BLaER1 (cell line): ENCODE results near the gene PLPPR5.

Experiments used
- H3K27ac ChIP-seq: shearing (Covaris generic); formaldehyde crosslinking; 2 replicates; pipeline ENCODE4 v1.8.1; 2022
- H3K27me3 ChIP-seq: shearing (Covaris generic); formaldehyde crosslinking; 2 replicates; pipeline ENCODE4 v1.8.1; 2022
- H3K36me3 ChIP-seq: shearing (Covaris generic); formaldehyde crosslinking; 2 replicates; pipeline ENCODE4 v1.8.1; 2022
- H3K4me1 ChIP-seq: shearing (Covaris generic); formaldehyde crosslinking; 2 replicates; pipeline ENCODE4 v1.8.1; 2022
- H3K4me2 ChIP-seq: shearing (Covaris generic); formaldehyde crosslinking; 2 replicates; pipeline ENCODE4 v1.8.1; 2022
- H3K4me3 ChIP-seq: shearing (Covaris generic); formaldehyde crosslinking; 2 replicates; pipeline ENCODE4 v1.8.1; 2022
- H3K9ac ChIP-seq: shearing (Covaris generic); formaldehyde crosslinking; 2 replicates; pipeline ENCODE4 v1.8.1; 2022
- H3K9me3 ChIP-seq: shearing (Covaris generic); formaldehyde crosslinking; 2 replicates; pipeline ENCODE4 v1.8.1; 2022
- H4K20me1 ChIP-seq: shearing (Covaris generic); formaldehyde crosslinking; 2 replicates; pipeline ENCODE4 v1.8.1; 2022
- Cebpa-rat ChIP-seq: shearing (Covaris generic); IDR thresholded peaks from 2 replicates; pipeline ENCODE4 v1.8.1; 2022

PLPPR5 gene

DNA sequence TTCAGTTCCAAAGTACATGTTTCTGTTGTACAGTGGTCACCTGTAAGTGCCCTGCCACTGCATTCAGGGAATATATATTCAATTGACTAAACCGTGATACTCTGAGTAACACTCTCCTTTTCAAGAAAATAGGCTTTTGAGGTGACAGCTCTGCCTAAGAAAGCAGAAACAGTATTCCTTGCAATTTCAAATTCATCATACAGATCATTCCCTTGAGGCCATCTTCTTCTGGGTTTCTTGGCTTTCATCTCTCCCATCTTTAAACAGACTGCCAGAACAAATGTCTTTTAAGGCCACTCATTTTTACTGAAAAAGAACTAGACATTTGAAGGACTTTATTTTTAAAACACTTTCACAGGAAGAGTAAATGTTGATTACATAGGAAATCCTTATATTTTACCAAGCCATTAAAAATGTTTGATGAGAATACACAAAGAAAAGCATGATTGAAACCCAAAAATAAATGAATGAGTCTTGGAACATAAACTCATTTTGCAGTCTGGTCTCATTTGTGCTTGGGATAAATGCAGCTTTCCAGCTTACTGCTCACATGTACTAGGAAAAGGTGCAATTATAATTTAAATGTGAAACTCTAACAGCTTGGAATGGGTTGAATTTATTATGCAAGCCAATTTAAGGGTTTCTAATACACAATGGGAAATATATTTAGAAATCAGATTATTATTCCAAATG is 34.7 kb downstream of the PLPPR5 start:
- H3K36me3 ChIP-seq = no peaks in the 10 kb centered on the region
- peaks cover 6% of the 10 kb centered on the region; the same call in 1 of the 2 replicates for H3K4me1 ChIP-seq
- no peak overlapping the region for H3K27ac ChIP-seq
- H4K20me1 ChIP-seq = no peaks in the 10 kb centered on the region
- H3K4me2 ChIP-seq = no peak overlapping the region
- no peaks in the 10 kb centered on the region for H3K9me3 ChIP-seq
- H3K27me3 ChIP-seq = no peaks in the 10 kb centered on the region
- TF ChIP-seq Cebpa-rat = no peak
- no peak overlapping the region for H3K9ac ChIP-seq
- no peak overlapping the region for H3K4me3 ChIP-seq

DNA sequence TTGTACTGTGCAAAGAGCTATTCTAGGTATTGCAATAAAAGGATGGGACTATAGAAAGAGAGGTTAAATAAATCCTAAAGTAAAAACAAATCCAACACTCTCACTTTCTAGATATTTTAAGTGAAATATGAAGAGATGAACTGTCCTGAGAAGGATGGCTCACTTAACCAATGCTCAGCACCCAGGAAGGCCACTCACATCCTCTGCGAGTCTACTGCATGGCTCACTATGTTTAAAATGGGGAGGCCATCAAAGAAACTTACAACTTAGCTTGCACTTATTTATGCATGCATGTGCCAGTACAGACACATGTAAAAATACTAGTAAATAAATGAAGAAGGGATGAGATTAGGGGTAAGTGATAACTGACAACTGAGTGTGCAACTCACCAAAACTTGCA is 37.5 kb downstream of the PLPPR5 start:
- H3K27ac ChIP-seq = no peak overlapping the region

DNA sequence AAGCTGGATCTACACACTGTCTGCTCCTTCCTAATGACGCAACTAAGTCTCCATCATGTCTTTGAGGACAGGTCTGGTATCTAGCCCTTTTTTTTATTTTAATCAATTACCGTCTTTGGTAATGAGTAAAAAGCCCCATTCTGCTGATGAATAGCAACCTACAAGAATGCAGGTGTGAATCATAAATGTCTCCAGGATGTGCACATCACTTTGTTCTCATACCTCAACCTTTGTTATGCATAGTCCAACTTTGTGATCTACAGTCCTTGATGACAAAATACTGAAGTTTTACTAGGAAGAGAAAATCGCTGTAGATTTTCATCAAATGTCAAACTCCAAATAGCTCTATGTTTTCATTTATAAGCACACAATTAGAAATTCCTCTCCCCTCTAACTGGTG is 39.3 kb downstream of the PLPPR5 start:
- peaks cover 6% of the 10 kb centered on the region; the same call in 1 of the 2 replicates for H3K4me1 ChIP-seq
- no peak overlapping the region for H3K4me3 ChIP-seq
- no peaks in the 10 kb centered on the region for H3K36me3 ChIP-seq
- H3K4me2 ChIP-seq = no peak overlapping the region
- no peaks in the 10 kb centered on the region for H4K20me1 ChIP-seq
- H3K27me3 ChIP-seq = no peaks in the 10 kb centered on the region
- H3K27ac ChIP-seq = no peak overlapping the region
- TF ChIP-seq Cebpa-rat = no peak
- H3K9ac ChIP-seq = no peak overlapping the region
- H3K9me3 ChIP-seq = no peaks in the 10 kb centered on the region

More for the DNA sequence above, 37.5 kb downstream of the PLPPR5 start:
- Histone ChIP-seq H4K20me1 (no peaks in the 10 kb centered on the region), H3K27me3 (no peaks in the 10 kb centered on the region), H3K36me3 (no peaks in the 10 kb centered on the region), H3K4me2 (no peak overlapping the region), H3K9me3 (no peaks in the 10 kb centered on the region), H3K9ac (no peak overlapping the region), H3K4me1 (peaks cover 6% of the 10 kb centered on the region; the same call in 1 of the 2 replicates), H3K4me3 (no peak overlapping the region)
- no peak for TF ChIP-seq Cebpa-rat

DNA sequence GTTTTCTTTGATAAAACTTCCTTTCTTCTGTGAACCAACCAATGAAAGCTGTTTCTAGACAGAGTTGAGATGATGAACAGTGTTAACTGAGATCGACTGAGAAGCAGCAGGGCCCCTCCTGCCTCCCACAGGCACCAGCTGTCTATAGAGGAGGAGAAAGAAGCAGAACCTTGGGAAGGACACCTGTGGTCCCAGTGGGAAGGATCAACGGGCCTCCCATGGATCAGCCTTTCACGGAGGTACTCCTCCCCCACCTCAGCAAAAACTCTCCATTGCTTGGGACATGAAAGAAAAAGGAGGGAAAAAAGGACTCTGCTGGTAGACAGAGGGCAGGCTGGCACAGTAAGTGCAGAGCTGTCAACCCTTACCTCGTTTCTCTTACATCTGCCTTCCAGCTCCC is 40.5 kb downstream of the PLPPR5 start:
- no peak overlapping the region for H3K4me3 ChIP-seq
- H3K4me1 ChIP-seq = no peaks in the 10 kb centered on the region
- H3K36me3 ChIP-seq = no peaks in the 10 kb centered on the region
- no peak for TF ChIP-seq Cebpa-rat
- H4K20me1 ChIP-seq = no peaks in the 10 kb centered on the region
- H3K9ac ChIP-seq = no peak overlapping the region
- H3K9me3 ChIP-seq = no peaks in the 10 kb centered on the region
- no peaks in the 10 kb centered on the region for H3K27me3 ChIP-seq
- no peak overlapping the region for H3K4me2 ChIP-seq
- no peak overlapping the region for H3K27ac ChIP-seq

DNA sequence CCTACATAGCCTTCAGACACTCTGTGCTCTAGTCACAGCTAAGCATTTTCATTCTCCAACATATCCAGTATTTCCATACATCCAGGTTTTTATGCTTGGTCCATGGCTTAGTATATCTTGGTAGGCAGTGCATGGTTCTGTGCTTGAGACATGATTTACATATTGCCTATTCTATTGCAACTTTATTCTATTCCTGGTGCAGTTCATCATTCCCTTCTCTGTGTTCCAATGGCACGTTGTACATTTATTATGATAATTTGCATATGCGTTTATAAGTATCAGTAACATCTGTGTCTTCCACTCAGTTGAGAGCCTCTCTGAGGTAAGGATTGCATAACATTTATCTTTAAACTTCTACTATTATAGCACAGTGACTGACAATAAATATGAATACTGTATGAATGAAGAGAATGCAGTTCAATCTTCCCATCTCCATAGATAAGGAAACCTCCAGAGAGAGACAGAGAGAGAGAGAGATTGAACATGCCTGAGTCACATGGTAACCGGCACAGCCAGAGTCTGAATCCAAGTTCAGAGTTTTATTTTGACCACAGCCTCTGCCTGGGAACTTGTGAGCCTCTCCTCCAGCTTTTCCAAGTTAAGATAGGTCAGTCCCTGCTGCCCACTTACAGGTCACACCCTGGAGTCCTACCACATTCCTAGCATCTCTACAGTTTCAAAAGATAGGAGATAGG is 41.5 kb downstream of the PLPPR5 start:
- no peak overlapping the region for H3K4me3 ChIP-seq
- H4K20me1 ChIP-seq = no peaks in the 10 kb centered on the region

DNA sequence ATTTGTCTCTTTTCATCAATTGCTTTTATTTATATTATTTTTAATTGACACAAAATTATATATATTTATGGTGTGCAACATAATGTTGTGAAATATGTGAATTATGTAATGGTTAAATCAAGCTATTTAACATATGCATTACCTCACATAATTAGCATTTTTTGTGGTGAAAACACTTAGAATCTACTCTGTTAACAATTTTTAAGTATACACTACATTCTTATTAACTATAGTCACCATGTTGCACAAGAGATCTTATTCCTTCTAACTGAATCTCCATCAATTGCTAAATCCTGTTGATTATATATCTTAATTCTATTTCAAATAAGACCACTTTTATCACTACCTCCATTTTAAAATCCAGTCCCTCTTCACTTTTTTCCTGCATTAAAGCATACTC is 42.5 kb downstream of the PLPPR5 start:
- Histone ChIP-seq H3K4me3 (no peak overlapping the region), H3K27me3 (no peaks in the 10 kb centered on the region), H3K27ac (no peak overlapping the region), H3K9me3 (no peaks in the 10 kb centered on the region), H3K9ac (no peak overlapping the region), H3K36me3 (no peaks in the 10 kb centered on the region), H3K4me2 (no peak overlapping the region), H3K4me1 (no peaks in the 10 kb centered on the region), H4K20me1 (no peaks in the 10 kb centered on the region)
- TF ChIP-seq Cebpa-rat = no peak

More for the DNA sequence above, 41.5 kb downstream of the PLPPR5 start:
- H3K36me3 ChIP-seq = no peaks in the 10 kb centered on the region
- no peaks in the 10 kb centered on the region for H3K9me3 ChIP-seq
- H3K4me1 ChIP-seq = no peaks in the 10 kb centered on the region
- no peaks in the 10 kb centered on the region for H3K27me3 ChIP-seq
- no peak for TF ChIP-seq Cebpa-rat
- H3K4me2 ChIP-seq = no peak overlapping the region
- no peak overlapping the region for H3K27ac ChIP-seq
- H3K9ac ChIP-seq = no peak overlapping the region

DNA sequence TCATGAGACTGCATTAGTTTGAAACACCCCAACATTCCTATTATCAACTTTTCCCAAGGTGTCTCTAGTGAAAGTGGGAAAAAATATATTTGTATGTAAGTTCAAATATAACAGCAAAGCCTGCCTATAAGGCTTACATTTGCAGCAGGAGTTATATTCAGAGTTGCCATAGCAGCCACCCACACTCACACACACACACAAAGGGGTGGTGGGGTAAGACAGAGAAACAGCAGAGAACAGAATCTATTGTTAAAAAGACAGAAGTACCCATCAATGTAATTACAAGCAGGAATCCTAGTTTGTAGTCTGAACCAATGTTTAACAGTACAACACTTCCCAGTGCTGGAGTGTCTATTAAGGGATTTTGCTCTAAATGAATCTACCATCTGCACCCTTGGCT is 55.0 kb downstream of the PLPPR5 start:
- Histone ChIP-seq H4K20me1 (no peaks in the 10 kb centered on the region), H3K4me3 (no peak overlapping the region), H3K27ac (no peak overlapping the region), H3K9me3 (no peaks in the 10 kb centered on the region), H3K4me2 (no peak overlapping the region), H3K27me3 (no peaks in the 10 kb centered on the region), H3K9ac (no peak overlapping the region), H3K36me3 (no peaks in the 10 kb centered on the region), H3K4me1 (no peaks in the 10 kb centered on the region)
- TF ChIP-seq Cebpa-rat = no peak

DNA sequence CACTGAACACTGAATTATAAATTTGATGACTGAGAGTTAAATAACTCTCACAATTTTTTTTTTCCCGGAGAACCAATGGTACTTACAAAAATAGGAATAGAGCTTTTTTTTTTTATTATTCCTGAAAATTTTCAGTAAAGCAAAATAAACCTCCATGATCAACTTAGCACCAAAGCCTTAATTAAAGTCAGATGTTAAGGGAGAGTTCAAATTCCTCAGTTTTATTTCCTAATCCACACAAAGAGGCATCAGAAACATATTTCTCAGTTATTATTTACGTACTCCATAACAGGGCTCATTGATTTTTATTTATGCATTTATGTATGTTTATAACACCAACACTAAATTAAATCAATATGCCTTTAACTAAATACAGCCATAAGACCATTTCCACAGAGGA is 55.5 kb downstream of the PLPPR5 start:
- no peaks in the 10 kb centered on the region for H3K36me3 ChIP-seq
- no peaks in the 10 kb centered on the region for H4K20me1 ChIP-seq
- TF ChIP-seq Cebpa-rat = no peak
- no peak overlapping the region for H3K4me2 ChIP-seq
- H3K27ac ChIP-seq = no peak overlapping the region
- no peak overlapping the region for H3K4me3 ChIP-seq
- H3K27me3 ChIP-seq = no peaks in the 10 kb centered on the region
- H3K9ac ChIP-seq = no peak overlapping the region
- H3K4me1 ChIP-seq = no peaks in the 10 kb centered on the region
- H3K9me3 ChIP-seq = no peaks in the 10 kb centered on the region

DNA sequence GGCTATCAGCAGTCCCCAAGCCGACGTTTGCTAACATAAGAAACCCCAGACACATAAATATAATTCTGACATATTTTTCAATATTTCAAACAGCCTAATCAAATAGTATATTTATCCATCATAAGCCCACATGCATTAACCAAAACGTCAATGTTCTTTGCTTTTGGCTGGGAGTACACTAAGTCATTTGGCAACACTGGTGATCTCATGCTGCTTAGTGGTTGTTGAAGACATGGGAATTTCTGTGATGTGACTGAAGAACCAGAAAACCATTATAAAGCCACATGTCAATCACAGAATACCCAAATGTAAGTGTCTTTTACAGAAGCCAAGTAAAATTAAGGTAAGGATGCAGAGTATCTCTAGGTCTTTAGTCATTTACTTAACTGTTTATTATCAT is 57.6 kb downstream of the PLPPR5 start:
- no peak overlapping the region for H3K4me2 ChIP-seq
- H4K20me1 ChIP-seq = no peaks in the 10 kb centered on the region
- H3K4me3 ChIP-seq = no peak overlapping the region
- TF ChIP-seq Cebpa-rat = no peak
- no peaks in the 10 kb centered on the region for H3K36me3 ChIP-seq
- H3K9me3 ChIP-seq = no peaks in the 10 kb centered on the region
- H3K27me3 ChIP-seq = no peaks in the 10 kb centered on the region
- no peak overlapping the region for H3K9ac ChIP-seq
- no peaks in the 10 kb centered on the region for H3K4me1 ChIP-seq
- no peak overlapping the region for H3K27ac ChIP-seq

DNA sequence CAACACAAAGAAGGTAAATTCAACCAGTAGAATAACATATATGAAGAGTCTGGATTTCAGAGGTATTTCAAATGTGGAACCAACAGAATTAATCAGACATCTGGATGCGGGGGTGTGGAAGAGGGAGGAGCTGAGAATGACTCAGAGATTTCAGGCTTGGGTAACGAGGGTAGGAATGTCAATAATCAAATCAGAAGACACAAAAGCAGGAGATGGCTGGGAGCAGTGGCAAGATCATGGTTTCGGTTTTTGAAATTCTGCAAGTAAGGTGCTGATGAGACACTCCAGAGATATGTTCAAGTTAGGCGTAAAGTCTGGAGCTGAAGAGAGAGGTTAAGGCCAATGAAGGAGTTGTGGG is 64.0 kb downstream of the PLPPR5 start:
- H3K27me3 ChIP-seq = no peaks in the 10 kb centered on the region
- H3K4me3 ChIP-seq = no peak overlapping the region
- no peak overlapping the region for H3K9ac ChIP-seq
- no peaks in the 10 kb centered on the region for H3K9me3 ChIP-seq
- no peaks in the 10 kb centered on the region for H3K36me3 ChIP-seq
- no peaks in the 10 kb centered on the region for H4K20me1 ChIP-seq
- H3K4me1 ChIP-seq = no peaks in the 10 kb centered on the region
- TF ChIP-seq Cebpa-rat = no peak
- H3K27ac ChIP-seq = no peak overlapping the region
- no peak overlapping the region for H3K4me2 ChIP-seq
